DMS153 (cell line): ENCODE measurements around the gene MAPK8IP3.
A peak's percentile ranks its signal among the peaks of the same experiment; 100 is the strongest.
"Not testable (repeated sequence)": the region's sequence is repeated elsewhere in the genome, so short reads cannot be mapped to it uniquely, and the experiment has no call there.

ENCODE experiments used
- DNase-seq: peaks from one replicate; lab custom pipeline; 2025; lab: John Stamatoyannopoulos, UW

The MAPK8IP3 gene

GRCh38 chr16:1709356-1709755, 3.4 kb downstream of the MAPK8IP3 start:
- no peak for DNase-seq

DNA sequence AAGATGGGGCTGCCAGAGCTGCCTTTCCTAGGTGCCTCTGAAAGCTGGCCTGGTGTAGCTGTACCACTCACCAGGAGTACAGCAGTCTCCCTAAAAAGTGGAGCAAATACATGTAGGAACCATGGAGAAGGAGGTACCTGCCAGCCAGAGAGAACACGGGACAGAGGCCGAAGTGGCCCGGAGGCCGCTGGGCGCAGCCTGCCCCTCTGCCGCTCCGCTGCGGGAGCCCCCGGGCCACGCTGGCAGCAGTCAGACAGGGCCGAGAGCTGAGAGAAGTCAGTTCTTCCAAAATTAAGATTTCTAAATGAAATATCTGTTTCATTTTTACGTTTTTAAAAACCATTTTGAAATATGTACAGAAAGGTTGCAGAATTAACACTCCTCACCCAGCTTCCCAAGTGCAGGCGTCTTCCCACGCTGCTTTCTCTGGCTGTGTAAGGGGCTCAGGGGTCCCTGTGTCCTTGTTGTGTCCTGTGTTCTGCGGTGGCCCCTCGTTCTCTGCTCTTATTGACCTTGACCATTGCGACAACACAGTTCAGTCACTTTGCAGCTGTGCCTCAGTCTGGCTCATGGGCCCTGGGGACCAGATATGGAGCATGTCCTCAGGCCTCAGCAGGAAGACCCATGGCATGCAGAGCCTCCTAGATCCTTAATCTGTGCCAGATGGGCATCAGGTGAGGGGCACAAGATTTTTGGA, 5.0 kb downstream of the MAPK8IP3 start:
- no peak for DNase-seq

- no peak for DNase-seq
Measured at GRCh38 chr16:1712791-1713261, 6.8 kb downstream of the MAPK8IP3 start.

GRCh38 chr16:1713331-1713730, 7.3 kb downstream of the MAPK8IP3 start:
- DNase-seq: no peak

GRCh38 chr16:1713933-1714332, 7.9 kb downstream of the MAPK8IP3 start:
- DNase-seq: no peak

DNA sequence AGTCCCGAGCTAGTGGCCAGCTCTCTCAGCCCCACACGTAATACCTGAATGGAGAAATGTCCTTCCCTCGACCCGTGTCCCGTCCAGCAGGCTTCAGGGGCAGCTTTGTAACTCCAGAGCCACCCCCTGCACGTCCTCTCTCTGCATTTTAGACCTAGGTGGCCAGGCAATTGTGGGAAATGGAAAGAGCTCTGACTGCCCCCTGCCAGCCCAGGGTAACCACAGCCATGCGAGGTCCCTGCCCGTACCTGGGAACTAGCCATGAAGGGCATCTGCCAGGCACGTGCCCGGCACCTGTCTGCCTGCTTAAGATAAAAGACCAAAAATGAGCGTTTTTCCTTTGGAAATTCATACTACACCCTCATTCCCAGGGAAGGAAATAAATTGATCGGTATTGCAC, 9.2 kb downstream of the MAPK8IP3 start:
- DNase-seq: no peak

GRCh38 chr16:1718236-1718635, 12.2 kb downstream of the MAPK8IP3 start:
- DNase-seq: not testable (repeated sequence)

DNA sequence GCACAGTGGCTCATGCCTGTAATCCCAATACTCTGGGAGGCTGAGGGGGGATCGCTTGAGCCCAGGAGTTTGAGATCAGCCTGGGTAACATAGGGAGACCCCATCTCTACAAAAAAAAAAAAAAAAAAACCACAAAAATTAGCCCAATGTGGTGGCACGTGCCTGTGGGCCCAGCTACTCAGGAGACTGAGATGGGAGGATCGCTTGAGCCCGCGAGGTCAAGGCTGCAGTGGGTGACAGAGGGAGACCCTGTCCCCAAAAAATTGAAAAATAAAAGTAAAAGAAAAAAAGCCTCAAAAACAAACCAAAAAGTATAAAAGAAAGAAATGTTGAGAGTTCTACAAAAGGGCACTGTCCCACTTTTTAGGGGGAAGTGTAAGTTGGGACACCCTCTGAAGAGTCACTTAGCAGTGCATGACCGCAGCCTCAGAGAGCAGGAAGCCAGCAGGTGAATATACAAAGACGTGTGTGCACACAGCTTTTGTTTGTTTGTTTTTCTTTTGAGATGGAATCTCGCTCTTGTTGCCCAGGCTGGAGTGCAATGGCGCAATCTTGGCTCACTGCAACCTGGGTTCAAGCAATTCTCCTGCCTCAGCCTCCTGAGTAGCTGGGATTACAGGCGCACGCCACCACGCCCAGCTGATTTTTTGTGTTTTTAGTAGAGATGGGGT, 13.7 kb downstream of the MAPK8IP3 start:
- DNase-seq: peak; percentile 33

DNA sequence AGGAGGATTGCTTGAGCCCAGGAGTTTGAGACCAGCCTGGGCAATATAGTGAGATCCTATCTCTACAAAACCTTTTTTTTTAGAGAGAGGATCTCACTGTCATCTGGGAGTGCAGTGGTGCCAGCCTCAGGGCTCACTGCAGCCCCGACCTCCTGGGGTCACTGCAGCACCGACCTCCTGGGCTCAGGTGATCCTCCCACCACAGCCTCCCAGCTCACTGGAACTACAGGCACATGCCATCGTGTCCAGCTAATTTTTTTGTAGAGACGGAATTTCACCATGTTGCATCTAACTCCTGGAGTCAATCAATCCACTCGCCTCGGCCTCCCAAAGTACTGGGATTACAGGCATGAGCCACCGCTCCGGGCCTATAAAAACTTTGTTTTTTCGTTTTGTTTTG, 15.4 kb downstream of the MAPK8IP3 start:
- DNase-seq: no peak

- no peak for DNase-seq
Measured at GRCh38 chr16:1723450-1724147, 17.6 kb downstream of the MAPK8IP3 start.

DNA sequence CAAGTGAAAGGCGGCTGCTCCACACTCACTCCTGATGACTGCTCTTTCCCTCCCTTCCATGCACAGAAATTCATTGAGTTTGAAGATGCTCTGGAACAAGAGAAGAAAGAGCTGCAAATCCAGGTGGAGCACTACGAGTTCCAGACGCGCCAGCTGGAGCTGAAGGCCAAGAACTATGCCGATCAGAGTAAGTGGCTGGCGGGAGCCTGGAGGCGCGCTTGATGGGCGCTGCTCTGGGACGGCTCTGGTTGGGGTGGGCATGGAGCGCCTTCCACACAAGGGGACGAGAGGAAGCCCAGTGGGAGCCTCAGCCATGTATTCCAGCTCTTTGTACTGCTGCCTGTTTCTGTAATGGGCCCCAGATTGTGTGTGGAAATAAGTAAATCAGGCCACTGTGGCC, 18.5 kb downstream of the MAPK8IP3 start:
- no peak for DNase-seq

- DNase-seq: no peak
Measured at GRCh38 chr16:1726661-1727502, 20.9 kb downstream of the MAPK8IP3 start.

- no peak for DNase-seq
Measured at GRCh38 chr16:1727651-1728624, 21.9 kb downstream of the MAPK8IP3 start.

DNA sequence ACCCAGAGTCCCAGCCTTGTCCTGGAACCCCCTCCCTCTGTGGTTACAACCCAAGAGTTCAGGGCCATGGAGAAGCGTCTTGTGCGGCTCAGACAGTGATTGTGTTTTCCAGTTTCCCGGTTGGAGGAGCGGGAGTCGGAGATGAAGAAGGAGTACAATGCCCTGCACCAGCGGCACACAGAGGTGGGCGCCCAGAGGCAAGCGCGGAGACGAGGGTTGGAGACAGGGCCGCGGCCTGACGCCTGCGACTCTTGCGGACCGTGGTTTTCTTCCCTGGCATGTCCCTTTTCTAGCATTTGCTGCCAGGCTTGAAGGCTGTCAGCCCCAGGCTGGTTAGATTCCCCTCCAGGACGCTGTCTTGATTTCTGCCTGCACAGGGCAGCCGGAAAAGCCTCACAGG, 23.0 kb downstream of the MAPK8IP3 start:
- DNase-seq: no peak

- DNase-seq: no peak
Measured at GRCh38 chr16:1729445-1729844, 23.4 kb downstream of the MAPK8IP3 start.

DNA sequence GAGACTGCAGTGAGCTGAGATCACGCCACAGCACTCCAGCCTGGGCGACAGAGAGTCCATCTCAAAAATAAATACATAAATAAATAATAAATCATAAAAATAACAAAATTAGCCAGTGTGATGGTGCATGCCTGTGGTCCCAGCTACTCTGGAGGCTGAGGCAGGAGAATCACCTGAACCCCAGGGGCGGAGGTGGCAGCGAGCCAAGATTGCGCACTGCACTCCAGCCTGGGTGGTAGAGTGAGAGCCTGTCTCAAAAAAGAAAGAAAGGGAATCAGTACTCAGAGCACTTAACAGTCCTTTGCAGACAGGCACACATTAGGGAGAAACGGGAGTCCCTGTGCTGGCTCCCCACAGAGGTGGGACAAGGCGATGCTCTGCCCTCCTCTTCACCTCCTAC, 25.1 kb downstream of the MAPK8IP3 start:
- DNase-seq: no peak

GRCh38 chr16:1731603-1732002, 25.6 kb downstream of the MAPK8IP3 start:
- no peak for DNase-seq

DNA sequence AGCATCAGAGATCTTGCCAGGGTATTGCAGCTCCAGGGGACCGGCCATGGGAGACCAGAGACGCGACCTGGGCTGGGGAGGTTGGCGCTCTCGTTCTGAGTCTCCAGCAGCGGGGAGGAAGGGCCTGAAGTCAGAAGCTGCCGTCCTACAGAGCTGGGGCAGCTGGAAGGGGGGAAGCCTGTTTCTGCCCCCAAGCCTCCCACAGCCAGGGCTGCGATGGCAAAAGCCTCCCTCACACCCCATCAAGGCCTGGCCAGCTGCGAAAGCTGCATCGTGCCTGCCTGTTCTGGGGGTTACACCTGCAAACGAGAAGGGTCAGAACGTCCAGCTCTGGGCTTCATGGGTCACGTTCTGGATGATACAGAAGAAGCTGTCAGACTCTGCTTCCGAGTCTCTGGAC, 26.1 kb downstream of the MAPK8IP3 start:
- no peak for DNase-seq

DNA sequence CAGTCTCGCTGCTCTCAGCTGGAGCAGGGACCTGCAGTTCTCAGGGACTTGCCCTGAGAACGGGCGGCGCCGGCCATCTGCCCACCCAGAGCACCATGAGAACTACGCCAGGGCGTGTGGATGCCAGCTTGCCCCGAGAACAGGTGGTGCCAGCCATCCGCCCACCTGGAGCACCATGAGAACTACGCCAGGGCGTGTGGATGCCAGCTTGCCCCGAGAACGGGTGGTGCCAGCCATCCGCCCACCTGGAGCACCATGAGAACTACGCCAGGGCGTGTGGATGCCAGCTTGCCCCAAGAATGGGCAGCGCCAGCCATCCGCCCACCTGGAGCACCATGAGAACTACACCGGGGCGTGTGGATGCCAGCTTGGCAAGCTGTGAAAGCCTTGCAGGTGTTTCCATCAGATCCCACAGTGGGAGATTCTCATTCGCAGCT, 26.6 kb downstream of the MAPK8IP3 start:
- DNase-seq: not testable (repeated sequence)

DNA sequence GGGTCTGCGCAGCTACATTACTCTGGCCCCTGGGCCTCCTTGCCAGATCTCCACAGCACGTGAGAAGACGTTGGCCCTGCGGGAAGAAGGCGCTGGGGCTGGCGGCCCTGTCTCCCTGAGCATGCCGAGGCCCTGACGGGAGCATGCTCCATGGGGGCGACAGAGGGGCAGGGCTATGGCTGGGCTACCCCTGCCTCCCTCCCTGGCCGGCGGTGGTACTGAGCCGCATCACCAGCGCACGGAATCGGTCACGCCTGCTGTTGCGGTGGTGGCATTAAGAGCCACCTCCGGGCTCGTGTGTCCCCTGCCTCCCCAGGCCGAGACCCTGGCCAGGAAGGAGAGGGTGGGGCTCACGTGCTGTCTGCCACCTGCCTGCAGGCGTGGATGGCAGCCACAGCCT, 28.1 kb downstream of the MAPK8IP3 start:
- no peak for DNase-seq

DNA sequence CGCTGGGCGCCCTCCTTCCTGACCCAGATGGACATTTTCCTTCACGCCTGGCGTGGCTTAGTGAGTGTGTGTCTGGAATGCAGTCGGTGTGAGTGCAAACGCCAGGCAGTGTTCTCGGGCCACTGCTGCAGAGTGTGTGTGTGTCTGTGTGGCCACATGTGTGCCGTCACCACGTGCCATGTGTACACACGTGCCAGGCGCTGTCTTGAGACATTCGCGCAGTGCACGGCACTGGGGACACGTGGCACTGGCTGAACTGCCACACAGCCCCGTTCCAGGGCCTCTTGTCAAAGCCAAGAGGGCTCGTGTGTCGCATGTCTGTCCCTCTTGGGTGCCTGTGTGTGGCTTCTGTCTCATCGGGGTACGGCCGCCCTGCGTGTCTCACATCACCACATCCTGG, 28.8 kb downstream of the MAPK8IP3 start:
- no peak for DNase-seq
